Astrocyte of the spinal cord (primary cell): ENCODE data around the gene IQCE.

Experiments used
- DNase-seq: peaks from one replicate; pipeline ENCODE4 v3.0.0; 2011; ENCODE audit warnings: low read depth, low spot score
- H3K4me3 ChIP-seq: 2 replicates; pipeline ENCODE4 v1.5.1; 2011; ENCODE audit warnings: low read depth, mild to moderate bottlenecking, low read length, moderate library complexity
- in situ Hi-C: cut with HindIII; loops from 2 replicates; pipeline ENCODE4 v1.10.0; 2017; ENCODE audit warnings: low sequenced_read_pairs
- TF ChIP-seq, protein P1 (sequence below): IDR thresholded peaks from 2 replicates; pipeline ENCODE4 v1.5.1; 2012; ENCODE audit warnings: low read depth, mild to moderate bottlenecking, low read length, inconsistent platforms

The IQCE gene

DNA sequence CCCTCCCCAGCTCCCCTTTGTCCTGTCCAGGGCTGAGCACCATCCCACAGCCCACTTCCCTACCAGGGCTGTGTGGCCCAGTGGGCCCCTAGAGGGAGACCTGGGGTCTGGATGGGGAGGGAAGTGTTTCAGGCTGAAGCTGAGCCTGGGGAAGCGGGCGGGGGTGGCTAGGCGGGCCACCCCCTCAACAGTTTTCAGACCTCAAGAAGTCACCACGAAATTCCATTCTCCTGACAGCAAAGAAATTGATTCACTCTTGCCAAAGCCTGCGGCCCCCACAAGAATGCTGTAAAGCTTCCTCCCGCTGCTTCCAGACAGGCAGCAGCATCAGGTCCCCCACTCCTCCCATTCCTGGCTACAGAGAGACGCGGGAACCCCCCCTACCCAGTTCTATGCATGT, 41.8 kb upstream of the IQCE start:
- TF ChIP-seq, protein P1, sequence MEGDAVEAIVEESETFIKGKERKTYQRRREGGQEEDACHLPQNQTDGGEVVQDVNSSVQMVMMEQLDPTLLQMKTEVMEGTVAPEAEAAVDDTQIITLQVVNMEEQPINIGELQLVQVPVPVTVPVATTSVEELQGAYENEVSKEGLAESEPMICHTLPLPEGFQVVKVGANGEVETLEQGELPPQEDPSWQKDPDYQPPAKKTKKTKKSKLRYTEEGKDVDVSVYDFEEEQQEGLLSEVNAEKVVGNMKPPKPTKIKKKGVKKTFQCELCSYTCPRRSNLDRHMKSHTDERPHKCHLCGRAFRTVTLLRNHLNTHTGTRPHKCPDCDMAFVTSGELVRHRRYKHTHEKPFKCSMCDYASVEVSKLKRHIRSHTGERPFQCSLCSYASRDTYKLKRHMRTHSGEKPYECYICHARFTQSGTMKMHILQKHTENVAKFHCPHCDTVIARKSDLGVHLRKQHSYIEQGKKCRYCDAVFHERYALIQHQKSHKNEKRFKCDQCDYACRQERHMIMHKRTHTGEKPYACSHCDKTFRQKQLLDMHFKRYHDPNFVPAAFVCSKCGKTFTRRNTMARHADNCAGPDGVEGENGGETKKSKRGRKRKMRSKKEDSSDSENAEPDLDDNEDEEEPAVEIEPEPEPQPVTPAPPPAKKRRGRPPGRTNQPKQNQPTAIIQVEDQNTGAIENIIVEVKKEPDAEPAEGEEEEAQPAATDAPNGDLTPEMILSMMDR, result peak; percentile 19
- in situ Hi-C loops, result no loop called here
- peak; percentile 95 for DNase-seq
- no peak overlapping the region for H3K4me3 ChIP-seq

DNA sequence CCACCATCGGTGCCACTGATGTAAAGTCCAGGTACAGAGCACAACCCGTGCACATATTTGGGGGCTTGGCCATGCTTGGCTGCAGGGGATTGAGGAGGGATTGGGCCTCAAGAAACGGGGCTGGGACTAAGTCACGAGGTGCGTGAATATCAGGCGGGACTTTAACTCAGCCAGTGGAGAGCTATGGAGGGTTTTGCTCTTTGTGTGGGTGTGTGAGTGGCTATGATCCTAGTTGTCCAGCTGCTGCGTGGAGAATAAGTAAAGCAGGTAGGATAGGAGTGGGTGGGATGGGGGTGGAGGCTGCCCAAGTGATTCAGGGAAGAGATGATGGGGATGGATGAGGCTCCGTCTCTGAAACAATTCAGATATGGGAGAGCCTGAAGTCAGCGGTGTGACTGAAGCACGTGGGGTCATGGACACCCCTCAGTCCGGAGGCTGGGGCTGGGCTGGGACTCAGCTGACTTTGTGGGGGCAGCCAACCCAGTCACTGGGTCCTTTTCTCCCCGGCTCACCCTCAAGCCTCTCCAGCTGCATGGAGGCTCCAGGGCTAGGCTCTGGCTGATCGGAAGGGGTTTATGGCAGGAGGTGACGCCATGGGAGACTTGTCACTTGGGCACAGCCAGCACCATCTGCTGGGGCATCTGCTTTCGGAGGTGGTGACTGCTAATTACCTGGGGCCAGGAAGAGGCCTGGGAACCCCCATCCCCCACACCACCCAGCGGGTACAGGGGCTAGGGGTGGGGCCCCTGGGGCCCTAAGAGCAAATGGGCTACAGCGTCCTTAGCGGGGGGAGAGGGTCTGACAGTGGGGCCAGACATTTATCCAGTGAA, 40.9 kb upstream of the IQCE start:
- H3K4me3 ChIP-seq, result no peak overlapping the region
- peak; percentile 36 for DNase-seq
- in situ Hi-C loops, result no loop called here
- TF ChIP-seq, protein P1, result no peak

DNA sequence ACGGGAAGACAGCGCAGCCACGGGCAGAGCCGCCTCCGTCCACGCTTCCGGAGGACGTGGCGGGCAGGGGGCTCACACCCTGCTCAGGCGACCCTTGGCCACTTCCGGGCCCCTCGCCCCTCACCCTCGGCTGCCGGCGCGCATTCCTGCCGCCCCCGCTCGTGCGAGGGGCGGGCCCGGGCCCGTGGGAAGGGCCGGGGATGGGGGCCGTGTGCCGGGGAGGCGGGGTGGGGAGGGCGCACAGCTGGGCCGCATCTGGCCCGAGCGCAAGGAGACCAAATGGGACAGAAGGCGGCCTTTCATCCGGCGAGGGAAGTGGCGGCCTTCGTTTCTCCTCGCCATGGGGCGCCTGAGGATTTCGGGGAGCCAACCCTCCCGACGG, 40.1 kb upstream of the IQCE start:
- in situ Hi-C loops, result no loop called here
- H3K4me3 ChIP-seq, result peak overlapping the region; percentile 13
- TF ChIP-seq, protein P1, result no peak
- DNase-seq, result no peak

DNA sequence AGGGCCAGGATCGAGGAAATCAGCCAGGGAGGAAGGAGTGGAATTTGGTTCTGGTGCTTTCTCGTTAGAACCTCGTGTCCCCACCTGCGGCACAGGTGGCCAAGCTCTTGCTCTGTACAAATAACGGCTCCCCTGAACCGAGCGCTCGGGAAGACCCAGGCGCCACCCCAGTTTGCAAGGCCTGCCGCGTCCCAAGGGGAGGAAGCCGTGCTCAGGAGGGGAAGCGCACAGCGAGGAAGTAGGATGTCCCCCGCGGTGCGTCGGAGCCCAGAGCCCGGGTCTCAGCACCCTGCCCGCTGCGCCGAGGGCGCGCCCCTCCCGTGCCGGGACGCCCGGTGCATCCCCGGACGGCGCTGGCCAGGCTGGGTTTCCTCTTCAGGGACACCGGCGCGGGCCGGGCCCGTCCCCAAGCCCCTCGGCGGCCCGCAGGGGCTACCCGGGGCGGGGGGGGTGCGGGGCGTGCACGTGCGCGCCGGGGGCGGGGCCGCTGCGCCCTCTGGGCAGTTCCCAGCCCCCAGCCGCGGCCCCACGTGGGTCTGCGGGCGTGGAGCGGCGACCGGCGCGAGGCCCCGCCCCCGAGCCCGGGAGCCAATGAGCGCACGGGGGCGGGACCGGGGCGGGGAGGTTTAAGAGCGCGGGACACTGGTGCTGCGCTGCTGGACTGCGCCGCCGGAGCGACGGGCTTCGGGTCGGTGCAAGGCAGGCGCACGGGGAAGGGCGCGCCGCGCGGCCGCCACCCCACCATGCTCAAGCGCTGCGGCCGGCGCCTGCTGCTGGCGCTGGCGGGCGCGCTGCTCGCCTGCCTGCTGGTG, 39.5 kb upstream of the IQCE start, which contains the start of gene LFNG:
TSS of gene LFNG (plus strand) at position 656 of the 812 bp plus-strand sequence. CDS start at position 744, 88 bp downstream.
- H3K4me3 ChIP-seq, result peak within 1 kb of the TSS; percentile 52
- DNase-seq, result peak; percentile 90
- TF ChIP-seq, protein P1, result no peak
- in situ Hi-C loops, result no loop called here

DNA sequence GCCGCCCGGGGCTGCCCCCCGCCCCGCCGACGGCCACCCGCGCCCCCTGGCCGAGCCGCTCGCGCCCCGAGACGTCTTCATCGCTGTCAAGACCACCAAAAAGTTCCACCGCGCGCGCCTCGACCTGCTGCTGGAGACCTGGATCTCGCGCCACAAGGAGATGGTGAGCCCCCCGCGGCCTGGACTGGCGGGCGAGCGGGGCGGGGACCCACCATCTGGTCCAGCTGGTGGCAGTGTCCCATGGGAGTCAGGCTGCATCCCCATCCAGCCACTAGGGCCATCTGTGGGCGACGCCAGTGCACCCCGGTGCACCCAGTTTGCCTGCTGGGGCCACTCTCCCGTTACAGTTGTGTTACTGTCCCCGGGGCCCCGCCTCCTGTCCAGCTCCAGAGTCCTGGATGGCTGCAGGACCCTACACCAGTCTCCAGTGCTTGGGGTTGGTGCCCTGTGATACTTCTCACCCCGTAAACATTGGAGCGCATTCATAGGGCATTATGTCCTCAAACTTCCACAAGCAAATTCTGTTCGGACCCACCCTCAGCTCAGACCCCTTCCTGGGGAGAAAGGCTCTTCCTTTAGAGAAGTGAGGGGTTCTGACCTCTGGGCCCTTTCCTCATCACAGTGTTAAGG, 38.5 kb upstream of the IQCE start:
- no peak for DNase-seq
- TF ChIP-seq, protein P1, result peak; percentile 3
- in situ Hi-C loops, result no loop called here
- H3K4me3 ChIP-seq, result peak overlapping the region; percentile 52

DNA sequence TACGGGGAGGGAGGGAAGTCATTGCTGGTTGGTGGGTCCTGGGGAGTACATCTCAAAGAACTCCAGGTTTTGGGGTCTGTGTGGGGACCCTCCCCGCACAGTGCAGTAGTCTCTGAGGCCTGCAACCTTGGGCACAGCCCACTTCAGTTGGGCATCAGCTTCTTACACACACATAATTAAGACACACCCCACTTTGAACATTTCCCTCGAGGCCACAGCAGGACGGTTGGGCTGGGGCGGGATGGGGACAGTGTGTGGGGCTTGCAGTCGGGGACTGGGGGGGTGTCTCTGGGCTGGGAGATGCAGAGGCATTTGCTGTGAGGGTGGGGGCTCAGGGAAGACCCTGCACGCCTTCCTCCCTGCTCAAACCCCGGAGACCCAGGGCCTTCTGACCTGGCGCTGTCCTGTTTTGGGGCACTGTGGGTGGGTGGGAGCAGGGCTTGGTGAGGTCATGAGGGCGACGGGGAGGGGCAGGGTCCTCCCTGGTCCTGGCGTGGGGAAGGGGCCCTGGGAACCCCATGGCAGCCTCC, 38.0 kb upstream of the IQCE start:
- TF ChIP-seq, protein P1, result no peak
- in situ Hi-C loops, result no loop called here

More for the DNA sequence above, 38.0 kb upstream of the IQCE start:
- peak overlapping the region; percentile 52 for H3K4me3 ChIP-seq
- DNase-seq, result no peak
